Breast epithelium (tissue), 3 donors: ENCODE measurements around the gene ZMIZ1.

Source experiments
- CTCF ChIP-seq, 3 donors: fragments of 450-650 bp; IDR thresholded peaks; one replicate each; pipeline ENCODE4 v1.5.1; 2016 to 2017; ENCODE audit warnings: antibody characterized with exemption in 3 of 3, mild to moderate bottlenecking in 3 of 3, moderate library complexity in 3 of 3
- POLR2A ChIP-seq: fragments of 450-650 bp; IDR thresholded peaks from one replicate; pipeline ENCODE4 v1.6.1; 2016; ENCODE audit warnings: antibody characterized with exemption, mild to moderate bottlenecking, moderate library complexity
- POLR2AphosphoS5 ChIP-seq, 3 donors: sonication (generic); formaldehyde crosslinking; IDR thresholded peaks; one replicate each; pipeline ENCODE4 v1.6.1; 2017; ENCODE audit warnings: antibody characterized with exemption in 3 of 3

- no peak for TF ChIP-seq POLR2A
- TF ChIP-seq CTCF (IDR thresholded peaks at IDR 0.05) = no peak
- TF ChIP-seq POLR2AphosphoS5 (IDR thresholded peaks at IDR 0.05) = no peak
Measured at GRCh38 chr10:79200346-79200745, 131.6 kb downstream of the ZMIZ1 start.
